HL-60 (cell line): Measurements from ENCODE around the gene FCMR.

Experiments used
- DNase-seq, 2 experiments: peaks; one replicate each; pipeline ENCODE4 v3.0.0-alpha.2; 2010 to 2020; ENCODE audit warnings: low read depth in 1 of 2, low spot score in 1 of 2
- H3K27ac ChIP-seq: fragments of 250-450 bp; sonication (Bioruptor Pico); replicated peaks from 2 replicates; pipeline ENCODE4 v1.5.1; 2020; ENCODE audit warnings: mild to moderate bottlenecking, moderate library complexity
- H3K27me3 ChIP-seq: fragments of 250-450 bp; sonication (Bioruptor Pico); 2 replicates; pipeline ENCODE4 v1.5.1; 2021; ENCODE audit warnings: mild to moderate bottlenecking, moderate library complexity; ENCODE audit not compliant: insufficient read depth, poor library complexity, severe bottlenecking
- H3K4me3 ChIP-seq: replicated peaks from 2 replicates; pipeline ENCODE4 v1.5.1; 2011; ENCODE audit warnings: mild to moderate bottlenecking, control low read depth, low read length; ENCODE audit not compliant: insufficient read depth
- CTCF ChIP-seq: IDR thresholded peaks from one replicate; pipeline ENCODE4 v1.5.1; 2011; ENCODE audit warnings: low read length, control low read depth, inconsistent platforms; ENCODE audit not compliant: insufficient read depth
- GABPA ChIP-seq: IDR thresholded peaks from 2 replicates; pipeline ENCODE4 v1.6.1; 2012; ENCODE audit warnings: low read depth
- POLR2AphosphoS5 ChIP-seq: IDR thresholded peaks from 2 replicates; pipeline ENCODE4 v1.6.1; 2012; ENCODE audit warnings: low read depth
- SPI1 ChIP-seq: IDR thresholded peaks from 2 replicates; pipeline ENCODE4 v1.6.1; 2012; ENCODE audit warnings: low read depth, mild to moderate bottlenecking, borderline replicate concordance
- TF ChIP-seq, protein P1 (sequence below): IDR thresholded peaks from 2 replicates; pipeline ENCODE4 v1.6.1; 2012; ENCODE audit warnings: low read depth; ENCODE audit not compliant: insufficient replicate concordance

FCMR gene

GRCh38 chr1:206935491-206936067 is 13.8 kb upstream of the FCMR start:
- no peak overlapping the region for H3K27ac ChIP-seq
- no peak for TF ChIP-seq SPI1
- TF ChIP-seq CTCF = peak; percentile 59
- H3K4me3 ChIP-seq = no peak overlapping the region
- H3K27me3 ChIP-seq = no peaks in the 10 kb centered on the region
- peak in 1 of 2 experiments; percentile 42 for DNase-seq

DNA sequence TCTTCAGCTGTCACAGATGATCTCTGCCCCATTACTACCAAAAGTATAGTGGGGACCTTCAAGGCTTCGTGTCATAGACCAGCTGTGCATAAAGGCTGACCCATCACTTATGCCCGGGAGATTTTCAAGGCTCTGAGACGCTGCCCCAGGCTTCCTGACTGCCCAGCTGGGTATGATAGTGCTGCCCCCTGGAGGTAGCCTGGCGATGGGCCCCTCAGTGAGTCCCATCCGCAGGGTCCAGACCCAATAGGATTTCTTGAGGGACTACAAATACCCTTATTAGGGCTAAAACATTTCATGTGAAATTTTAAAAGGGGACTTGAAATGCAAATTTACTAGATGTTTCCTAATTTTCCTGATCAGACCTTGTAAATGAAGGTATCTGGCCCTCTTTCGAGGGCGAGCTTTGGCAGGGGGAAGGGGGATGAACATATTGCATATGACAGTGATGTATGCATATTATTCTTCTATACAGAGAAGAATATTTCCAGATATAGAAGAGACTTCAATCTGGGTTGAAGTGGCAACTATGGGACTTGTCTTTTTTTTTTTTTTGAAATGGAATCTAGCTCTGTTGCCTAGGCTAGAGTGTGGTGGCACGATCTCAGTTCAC is 11.7 kb upstream of the FCMR start:
- TF ChIP-seq CTCF = peak; percentile 63
- TF ChIP-seq SPI1 = no peak
- no peak for TF ChIP-seq POLR2AphosphoS5
- TF ChIP-seq, protein P1, sequence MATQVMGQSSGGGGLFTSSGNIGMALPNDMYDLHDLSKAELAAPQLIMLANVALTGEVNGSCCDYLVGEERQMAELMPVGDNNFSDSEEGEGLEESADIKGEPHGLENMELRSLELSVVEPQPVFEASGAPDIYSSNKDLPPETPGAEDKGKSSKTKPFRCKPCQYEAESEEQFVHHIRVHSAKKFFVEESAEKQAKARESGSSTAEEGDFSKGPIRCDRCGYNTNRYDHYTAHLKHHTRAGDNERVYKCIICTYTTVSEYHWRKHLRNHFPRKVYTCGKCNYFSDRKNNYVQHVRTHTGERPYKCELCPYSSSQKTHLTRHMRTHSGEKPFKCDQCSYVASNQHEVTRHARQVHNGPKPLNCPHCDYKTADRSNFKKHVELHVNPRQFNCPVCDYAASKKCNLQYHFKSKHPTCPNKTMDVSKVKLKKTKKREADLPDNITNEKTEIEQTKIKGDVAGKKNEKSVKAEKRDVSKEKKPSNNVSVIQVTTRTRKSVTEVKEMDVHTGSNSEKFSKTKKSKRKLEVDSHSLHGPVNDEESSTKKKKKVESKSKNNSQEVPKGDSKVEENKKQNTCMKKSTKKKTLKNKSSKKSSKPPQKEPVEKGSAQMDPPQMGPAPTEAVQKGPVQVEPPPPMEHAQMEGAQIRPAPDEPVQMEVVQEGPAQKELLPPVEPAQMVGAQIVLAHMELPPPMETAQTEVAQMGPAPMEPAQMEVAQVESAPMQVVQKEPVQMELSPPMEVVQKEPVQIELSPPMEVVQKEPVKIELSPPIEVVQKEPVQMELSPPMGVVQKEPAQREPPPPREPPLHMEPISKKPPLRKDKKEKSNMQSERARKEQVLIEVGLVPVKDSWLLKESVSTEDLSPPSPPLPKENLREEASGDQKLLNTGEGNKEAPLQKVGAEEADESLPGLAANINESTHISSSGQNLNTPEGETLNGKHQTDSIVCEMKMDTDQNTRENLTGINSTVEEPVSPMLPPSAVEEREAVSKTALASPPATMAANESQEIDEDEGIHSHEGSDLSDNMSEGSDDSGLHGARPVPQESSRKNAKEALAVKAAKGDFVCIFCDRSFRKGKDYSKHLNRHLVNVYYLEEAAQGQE = no peak
- no peak for TF ChIP-seq GABPA
- DNase-seq = peak in 1 of 2 experiments; percentile 54

DNA sequence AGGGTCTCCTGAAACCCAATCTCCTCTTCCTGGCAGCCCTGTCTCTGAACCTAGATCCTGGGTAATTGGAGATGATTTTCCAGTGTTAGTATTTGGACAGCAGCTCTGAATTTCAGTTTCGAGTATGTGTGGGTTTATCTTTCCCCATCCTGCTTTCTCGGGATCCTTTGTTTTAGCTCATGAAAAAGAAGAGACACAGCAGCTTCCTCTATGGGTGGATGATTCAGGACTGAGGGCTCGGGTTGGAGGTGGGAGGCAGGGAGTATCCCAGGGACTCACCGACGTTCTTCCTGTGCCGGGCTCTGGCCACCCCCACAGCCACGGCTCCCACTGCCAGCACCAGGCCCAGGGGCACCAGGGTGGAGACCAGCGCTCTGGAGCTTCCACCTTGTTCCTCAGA is 10.4 kb upstream of the FCMR start:
- Histone ChIP-seq H3K27ac (no peak overlapping the region), H3K27me3 (no peaks in the 10 kb centered on the region), H3K4me3 (no peak overlapping the region)
- no peak for TF ChIP-seq POLR2AphosphoS5
- TF ChIP-seq, protein P1 = no peak
- no peak for TF ChIP-seq CTCF
- no peak for TF ChIP-seq GABPA
- no peak for DNase-seq

More for the DNA sequence above, 11.7 kb upstream of the FCMR start:
- Histone ChIP-seq H3K27ac (no peak overlapping the region), H3K4me3 (no peak overlapping the region), H3K27me3 (no peaks in the 10 kb centered on the region)

DNA sequence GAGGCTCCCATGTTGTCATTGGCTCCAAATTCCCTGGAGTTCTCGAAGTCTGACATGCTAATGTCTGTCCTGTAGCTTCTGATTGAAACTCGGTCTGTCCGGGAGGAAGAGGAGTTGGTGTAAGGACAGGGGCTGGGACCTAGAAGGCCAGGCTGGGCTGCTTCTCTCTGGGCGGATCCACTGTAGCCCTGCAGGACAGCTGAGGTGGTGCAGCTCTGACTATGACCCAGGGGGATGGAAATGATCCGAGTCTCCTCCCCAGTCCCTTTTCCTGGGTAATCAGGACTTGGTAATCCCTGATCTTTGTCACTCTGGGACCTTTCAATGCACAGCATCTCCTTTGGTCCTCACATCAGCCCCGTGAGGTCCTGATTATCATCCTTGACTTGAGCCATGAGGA is 10.0 kb upstream of the FCMR start:
- TF ChIP-seq CTCF (no peak), POLR2AphosphoS5 (no peak), SPI1 (no peak)
- DNase-seq = no peak
- Histone ChIP-seq H3K4me3 (no peak overlapping the region), H3K27ac (no peak overlapping the region), H3K27me3 (no peaks in the 10 kb centered on the region)
